Neural cell (in vitro differentiated cells): ENCODE results near the gene ATP5PO.

Experiments used
- CTCF ChIP-seq: fragments of 450-650 bp; IDR thresholded peaks from 2 replicates; pipeline ENCODE4 v1.5.1; 2014; ENCODE audit warnings: antibody characterized with exemption, mild to moderate bottlenecking, moderate library complexity; ENCODE audit not compliant: poor library complexity, severe bottlenecking
- POLR2AphosphoS5 ChIP-seq: IDR thresholded peaks from 2 replicates; pipeline ENCODE4 v1.6.1; 2012
- RAD21 ChIP-seq: fragments of 450-650 bp; conservative IDR thresholded peaks from 2 replicates; pipeline ENCODE4 v1.6.1; 2014; ENCODE audit warnings: antibody characterized with exemption, mild to moderate bottlenecking, moderate library complexity
- REST ChIP-seq: IDR thresholded peaks from 2 replicates; pipeline ENCODE4 v1.6.1; 2012; ENCODE audit warnings: borderline replicate concordance
- SMC3 ChIP-seq: fragments of 450-650 bp; conservative IDR thresholded peaks from 2 replicates; pipeline ENCODE4 v1.6.1; 2014; ENCODE audit warnings: antibody characterized with exemption, mild to moderate bottlenecking, moderate library complexity; ENCODE audit not compliant: poor library complexity
- TAF1 ChIP-seq: IDR thresholded peaks from 2 replicates; pipeline ENCODE4 v1.6.1; 2012; ENCODE audit warnings: low read depth

- TF ChIP-seq POLR2AphosphoS5: no peak
- no peak for TF ChIP-seq CTCF
- no peak for TF ChIP-seq RAD21
- no peak for TF ChIP-seq REST
- no peak for TF ChIP-seq TAF1
- no peak for TF ChIP-seq SMC3
Measured at GRCh38 chr21:33943293-33943692, 27.7 kb upstream of the ATP5PO start.
